ENCODE results near the gene SYT6.
"Not testable (repeated sequence)": the region's sequence is repeated elsewhere in the genome, so short reads cannot be mapped to it uniquely, and the experiment has no call there.

The SYT6 gene

DNA sequence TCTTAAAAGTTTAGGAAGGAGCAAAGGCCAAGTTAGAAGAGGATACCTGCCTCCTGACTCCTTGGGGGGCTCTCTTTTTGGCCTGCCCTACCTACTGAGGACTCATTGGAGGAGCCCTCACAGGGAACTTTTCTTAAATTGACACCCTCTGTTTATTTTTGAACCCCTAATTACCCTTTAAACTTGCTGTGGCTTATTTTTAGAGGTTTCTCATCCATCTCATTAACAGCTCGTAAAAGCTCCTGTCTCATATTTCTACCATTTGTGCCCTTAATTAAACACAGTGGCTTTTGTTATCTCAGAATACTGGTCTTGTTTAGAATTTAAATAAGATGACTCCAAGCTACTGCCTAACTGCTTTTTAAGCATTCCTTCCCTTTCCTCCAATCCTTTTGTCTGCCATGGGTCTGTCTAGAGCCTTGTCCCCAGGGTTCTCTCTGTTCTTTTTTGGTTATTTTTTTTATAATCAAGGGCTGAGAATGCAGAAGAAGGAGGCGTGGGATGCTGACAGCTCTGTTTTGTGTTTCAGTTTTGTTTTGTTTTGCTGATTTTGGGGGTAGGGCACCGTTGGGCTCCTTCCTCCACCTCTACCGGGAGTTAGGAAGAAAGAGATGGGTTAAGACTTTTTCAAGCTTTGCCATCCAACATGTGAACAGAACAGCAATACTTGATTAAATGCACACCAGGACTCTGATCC lies 78.0 kb downstream of the SYT6 start:
- no peak for DNase-seq (ENCODE audit: low read depth)
- TF ChIP-seq, protein P1, sequence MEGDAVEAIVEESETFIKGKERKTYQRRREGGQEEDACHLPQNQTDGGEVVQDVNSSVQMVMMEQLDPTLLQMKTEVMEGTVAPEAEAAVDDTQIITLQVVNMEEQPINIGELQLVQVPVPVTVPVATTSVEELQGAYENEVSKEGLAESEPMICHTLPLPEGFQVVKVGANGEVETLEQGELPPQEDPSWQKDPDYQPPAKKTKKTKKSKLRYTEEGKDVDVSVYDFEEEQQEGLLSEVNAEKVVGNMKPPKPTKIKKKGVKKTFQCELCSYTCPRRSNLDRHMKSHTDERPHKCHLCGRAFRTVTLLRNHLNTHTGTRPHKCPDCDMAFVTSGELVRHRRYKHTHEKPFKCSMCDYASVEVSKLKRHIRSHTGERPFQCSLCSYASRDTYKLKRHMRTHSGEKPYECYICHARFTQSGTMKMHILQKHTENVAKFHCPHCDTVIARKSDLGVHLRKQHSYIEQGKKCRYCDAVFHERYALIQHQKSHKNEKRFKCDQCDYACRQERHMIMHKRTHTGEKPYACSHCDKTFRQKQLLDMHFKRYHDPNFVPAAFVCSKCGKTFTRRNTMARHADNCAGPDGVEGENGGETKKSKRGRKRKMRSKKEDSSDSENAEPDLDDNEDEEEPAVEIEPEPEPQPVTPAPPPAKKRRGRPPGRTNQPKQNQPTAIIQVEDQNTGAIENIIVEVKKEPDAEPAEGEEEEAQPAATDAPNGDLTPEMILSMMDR (IDR thresholded peaks at IDR 0.05; ENCODE audit: low read depth, low read length, missing control alignments): no peak
- no peak overlapping the region for H3K4me3 ChIP-seq (ENCODE audit: low read depth, low read length)

DNA sequence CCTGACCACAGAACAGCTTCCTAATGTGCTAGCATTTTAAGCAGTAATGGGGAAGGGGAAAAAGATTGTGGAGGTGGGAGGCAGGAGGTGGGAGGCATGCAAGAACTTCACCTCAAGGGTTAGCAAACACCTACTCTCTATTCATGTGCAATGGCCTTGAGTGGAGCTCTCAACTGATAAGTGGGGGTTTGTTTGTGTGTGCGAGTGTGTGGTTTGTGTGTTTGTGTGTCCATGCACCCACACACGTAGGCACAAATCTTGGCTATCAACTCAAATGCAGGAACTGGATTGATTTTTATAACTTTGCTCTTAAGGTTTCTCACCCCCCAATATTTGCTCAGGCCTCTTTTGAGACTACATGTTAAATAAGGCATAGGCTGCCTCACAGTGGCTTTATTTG lies 78.6 kb downstream of the SYT6 start:
- peak; percentile 7 for DNase-seq (ENCODE audit: low read depth)
- TF ChIP-seq, protein P1 (IDR thresholded peaks at IDR 0.05; ENCODE audit: low read depth, low read length, missing control alignments): no peak
- no peak overlapping the region for H3K4me3 ChIP-seq (ENCODE audit: low read depth, low read length)

- no peak for DNase-seq (ENCODE audit: low read depth)
- TF ChIP-seq, protein P1 (IDR thresholded peaks at IDR 0.05; ENCODE audit: low read depth, low read length, missing control alignments): no peak
- H3K4me3 ChIP-seq (ENCODE audit: low read depth, low read length): no peak overlapping the region
Measured at GRCh38 chr1:114072246-114072645, 81.4 kb downstream of the SYT6 start.

DNA sequence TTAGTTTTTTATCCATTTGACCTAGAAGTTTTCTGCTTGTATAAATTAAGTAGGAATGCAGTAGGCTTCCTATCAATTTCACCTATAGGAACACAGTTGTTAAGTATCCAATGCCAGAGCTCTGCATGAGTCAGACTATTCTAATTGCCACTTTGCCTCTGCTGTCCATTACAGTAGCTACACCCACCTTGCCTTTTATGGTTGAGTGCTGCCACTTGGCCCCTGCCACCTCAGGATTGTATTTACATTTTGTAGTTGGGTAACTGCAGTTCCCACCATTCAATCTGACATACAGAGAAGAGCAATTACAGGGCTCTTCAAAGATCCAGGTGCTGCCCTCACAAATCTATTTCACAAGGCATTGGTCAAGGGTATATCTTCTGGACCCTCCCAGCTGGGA lies 83.9 kb downstream of the SYT6 start:
- not testable (repeated sequence) for DNase-seq (ENCODE audit: low read depth); H3K4me3 ChIP-seq (ENCODE audit: low read depth, low read length)

DNA sequence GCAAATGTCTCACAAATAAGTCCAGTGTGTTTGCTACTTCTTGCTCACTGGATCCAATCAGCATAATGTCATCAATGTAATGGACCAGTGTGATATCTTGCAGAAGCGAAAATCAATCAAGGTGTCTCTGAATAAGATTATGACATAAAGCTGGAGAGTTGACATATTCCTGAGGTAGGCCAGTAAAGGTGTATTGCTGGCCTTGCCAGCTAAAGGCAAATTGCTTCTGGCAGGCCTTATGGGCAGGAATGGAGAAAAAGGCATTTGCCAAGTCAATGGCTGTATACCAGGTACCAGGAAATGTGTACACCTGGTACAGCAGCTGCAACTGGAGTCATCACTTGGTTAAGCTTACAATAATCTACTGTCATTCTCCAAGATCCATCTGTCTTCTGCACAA lies 85.0 kb downstream of the SYT6 start:
- not testable (repeated sequence) for DNase-seq (ENCODE audit: low read depth); H3K4me3 ChIP-seq (ENCODE audit: low read depth, low read length)

DNA sequence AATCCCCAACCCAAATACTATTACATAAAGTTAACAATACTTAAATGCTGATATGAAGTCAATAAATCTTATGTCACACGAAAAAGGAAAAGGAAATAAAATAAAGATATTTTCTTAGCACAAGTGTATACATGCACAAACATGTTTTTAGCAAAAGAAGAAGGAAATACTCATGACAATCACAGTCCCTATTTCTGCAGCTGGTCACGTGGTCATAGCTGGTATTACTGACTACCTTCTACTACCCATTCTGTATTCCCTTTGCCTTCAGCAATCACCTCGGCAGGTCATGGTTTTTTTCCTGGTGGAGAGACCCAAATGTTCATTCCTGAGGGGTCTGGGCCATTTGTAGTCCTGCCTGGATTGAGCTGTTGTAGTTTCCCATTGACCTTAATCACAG lies 88.0 kb downstream of the SYT6 start:
- H3K4me3 ChIP-seq (ENCODE audit: low read depth, low read length): not testable (repeated sequence)

GRCh38 chr1:114063544-114063943 lies 90.1 kb downstream of the SYT6 start:
- TF ChIP-seq, protein P1 (IDR thresholded peaks at IDR 0.05; ENCODE audit: low read depth, low read length, missing control alignments): no peak

More for the DNA sequence above, 88.0 kb downstream of the SYT6 start:
- DNase-seq (ENCODE audit: low read depth): not testable (repeated sequence)

DNA sequence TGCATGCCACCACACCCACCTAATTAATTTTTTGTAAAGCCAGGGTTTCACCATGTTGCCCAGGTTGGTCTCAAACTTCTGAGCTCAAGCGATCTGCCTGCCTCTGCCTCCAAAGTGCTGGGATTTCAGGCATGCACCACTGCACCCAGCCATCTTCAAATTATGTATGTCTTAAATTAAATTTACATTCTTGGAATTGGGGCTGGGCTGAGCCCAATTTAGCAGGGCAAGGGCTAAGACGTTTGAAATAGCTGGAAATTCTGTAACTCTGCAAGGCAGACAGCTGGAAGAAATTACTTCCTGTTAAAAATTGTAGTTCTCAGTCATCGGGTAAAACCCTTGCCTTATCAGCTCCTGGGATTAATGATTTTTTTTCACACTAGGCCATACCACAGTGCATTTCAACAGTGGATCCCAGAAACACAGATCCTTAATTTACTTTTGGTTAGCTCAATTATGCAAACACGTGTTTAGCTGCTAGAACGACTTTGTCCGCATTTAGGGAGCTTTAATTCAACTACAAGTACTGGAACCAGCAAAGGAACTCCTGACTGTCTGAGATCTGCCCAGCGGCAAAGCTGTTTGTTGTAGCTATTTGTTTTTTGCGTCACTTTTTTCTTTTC lies 91.1 kb downstream of the SYT6 start:
- no peak for DNase-seq (ENCODE audit: low read depth)
- no peak overlapping the region for H3K4me3 ChIP-seq (ENCODE audit: low read depth, low read length)
- TF ChIP-seq, protein P1 (IDR thresholded peaks at IDR 0.05; ENCODE audit: low read depth, low read length, missing control alignments): no peak

More at GRCh38 chr1:114063544-114063943, 90.1 kb downstream of the SYT6 start:
- H3K4me3 ChIP-seq (ENCODE audit: low read depth, low read length): no peak overlapping the region
- no peak for DNase-seq (ENCODE audit: low read depth)

All from GM12864 (cell line).